Natural killer cell (primary cell): ENCODE data around the gene CD226. TPM values are rescaled to one million over a fixed set of nuclear protein-coding genes. Genes with fewer than 3 reads are reported as not detected.
"Not testable (repeated sequence)": the region's sequence is repeated elsewhere in the genome, so short reads cannot be mapped to it uniquely, and the experiment has no call there.

Experiments used
- ATAC-seq, 3 donors: fragments of 150-1000 bp in 2 of 3; fragments of 200-7000 bp in 1 of 3; cut with Tn5 transposase; 1 replicate in 1 of 3; 2 replicates in 2 of 3; pipeline ENCODE4 v1.10.0; 2021; ENCODE audit warnings: mild to moderate bottlenecking in 2 of 3, moderate library complexity in 2 of 3
- DNase-seq, 2 donors: peaks; one replicate each; pipeline versions ENCODE4 v3.0.0 to v3.0.0-alpha.2; 2013 to 2021; ENCODE audit warnings: mixed read lengths in 1 of 2
- H3K27ac ChIP-seq: one replicate; pipeline ENCODE4 v1.5.1; 2013; ENCODE audit warnings: mild to moderate bottlenecking, low read length
- H3K27me3 ChIP-seq: one replicate; pipeline ENCODE4 v1.6.1; 2013; ENCODE audit warnings: low read length; ENCODE audit not compliant: control insufficient read depth, insufficient read depth
- H3K36me3 ChIP-seq: one replicate; pipeline ENCODE4 v1.6.1; 2013; ENCODE audit warnings: low read length; ENCODE audit not compliant: control insufficient read depth, insufficient read depth
- H3K4me1 ChIP-seq: one replicate; pipeline ENCODE4 v1.6.1; 2013; ENCODE audit warnings: low read length; ENCODE audit not compliant: control insufficient read depth, insufficient read depth
- H3K4me3 ChIP-seq: one replicate; pipeline ENCODE4 v1.5.1; 2013; ENCODE audit warnings: low read length
- H3K9me3 ChIP-seq: one replicate; pipeline ENCODE4 v1.6.1; 2013; ENCODE audit warnings: low read length; ENCODE audit not compliant: control insufficient read depth, insufficient read depth
- H3K27ac Mint-ChIP-seq, 2 donors: one replicate each; pipeline ENCODE4 v1.8.0; 2022; ENCODE audit warnings: mild to moderate bottlenecking in 2 of 2, mixed read lengths in 2 of 2, moderate library complexity in 1 of 2
- H3K27me3 Mint-ChIP-seq, 2 donors: one replicate each; pipeline ENCODE4 v1.8.0; 2022; ENCODE audit warnings: low read depth in 2 of 2, mixed read lengths in 2 of 2
- H3K36me3 Mint-ChIP-seq: one replicate; pipeline ENCODE4 v1.8.0; 2022; ENCODE audit warnings: mixed read lengths
- H3K4me1 Mint-ChIP-seq, 2 donors: one replicate each; pipeline ENCODE4 v1.8.0; 2022; ENCODE audit warnings: mixed read lengths in 2 of 2
- H3K4me3 Mint-ChIP-seq: one replicate; pipeline ENCODE4 v1.8.0; 2022; ENCODE audit warnings: mild to moderate bottlenecking, moderate library complexity, mixed read lengths
- H3K9me3 Mint-ChIP-seq, 2 donors: one replicate each; pipeline ENCODE4 v1.8.0; 2022; ENCODE audit warnings: mixed read lengths in 2 of 2
- WGBS: methylation state at CpG from one replicate; pipeline ENCODE4 v1.1.7; 2013; ENCODE audit warnings: missing lambda C conversion rate; ENCODE audit not compliant: insufficient coverage; 5-methylcytosine and 5-hydroxymethylcytosine counted together
- intact Hi-C: fragments of 100-400 bp; cut with micrococcal nuclease; formaldehyde crosslinking; loops from one replicate; pipeline ENCODE4 v1.14.2; 2022
- total RNA-seq, 4 donors: library from RNA; stranded (reverse); fragments of 120-200 nt in 1 of 4; gene quantifications; one replicate each; pipeline versions ENCODE4 v1.2.3 to v1.2.4, GENCODE V29; 2013 to 2022
- TF ChIP-seq, protein P1 (sequence below): fragments of 200-600 bp; IDR thresholded peaks from one replicate; pipeline ENCODE4 v1.8.0; 2022; ENCODE audit warnings: antibody characterized with exemption

CD226 gene
- total RNA-seq, 3 donors from 2014 or later (not counting 1 experiment from before 2014, with no cell fraction given): 151 to 178 (median 162) TPM

- H3K9me3 ChIP-seq: no peaks in the 10 kb centered on the region
- no peak overlapping the region for H3K27ac ChIP-seq
- H3K36me3 Mint-ChIP-seq: peaks cover 6% of the 10 kb centered on the region
- H3K27ac Mint-ChIP-seq: peak overlapping the region; percentile 70 to 81
- 84% methylated on average over 4 of the region's 6 CpGs for WGBS
- TF ChIP-seq, protein P1, sequence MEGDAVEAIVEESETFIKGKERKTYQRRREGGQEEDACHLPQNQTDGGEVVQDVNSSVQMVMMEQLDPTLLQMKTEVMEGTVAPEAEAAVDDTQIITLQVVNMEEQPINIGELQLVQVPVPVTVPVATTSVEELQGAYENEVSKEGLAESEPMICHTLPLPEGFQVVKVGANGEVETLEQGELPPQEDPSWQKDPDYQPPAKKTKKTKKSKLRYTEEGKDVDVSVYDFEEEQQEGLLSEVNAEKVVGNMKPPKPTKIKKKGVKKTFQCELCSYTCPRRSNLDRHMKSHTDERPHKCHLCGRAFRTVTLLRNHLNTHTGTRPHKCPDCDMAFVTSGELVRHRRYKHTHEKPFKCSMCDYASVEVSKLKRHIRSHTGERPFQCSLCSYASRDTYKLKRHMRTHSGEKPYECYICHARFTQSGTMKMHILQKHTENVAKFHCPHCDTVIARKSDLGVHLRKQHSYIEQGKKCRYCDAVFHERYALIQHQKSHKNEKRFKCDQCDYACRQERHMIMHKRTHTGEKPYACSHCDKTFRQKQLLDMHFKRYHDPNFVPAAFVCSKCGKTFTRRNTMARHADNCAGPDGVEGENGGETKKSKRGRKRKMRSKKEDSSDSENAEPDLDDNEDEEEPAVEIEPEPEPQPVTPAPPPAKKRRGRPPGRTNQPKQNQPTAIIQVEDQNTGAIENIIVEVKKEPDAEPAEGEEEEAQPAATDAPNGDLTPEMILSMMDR: no peak
- no peaks in the 10 kb centered on the region for H3K27me3 ChIP-seq
- H3K4me3 ChIP-seq: no peak overlapping the region
- DNase-seq: no peak
- intact Hi-C loops: no loop called here
- H3K36me3 ChIP-seq: peaks cover 18% of the 10 kb centered on the region
- H3K4me1 Mint-ChIP-seq: peaks cover 76 to 77% of the 10 kb centered on the region in 2 donors
- H3K4me1 ChIP-seq: peaks cover 38% of the 10 kb centered on the region
- no peaks in the 10 kb centered on the region for H3K27me3 Mint-ChIP-seq
- no peak for ATAC-seq
- H3K4me3 Mint-ChIP-seq: no peak overlapping the region
- H3K9me3 Mint-ChIP-seq: peaks cover 2 to 4% of the 10 kb centered on the region in 2 donors
Observed at GRCh38 chr18:69882965-69883668, 64.6 kb downstream of the CD226 start.

DNA sequence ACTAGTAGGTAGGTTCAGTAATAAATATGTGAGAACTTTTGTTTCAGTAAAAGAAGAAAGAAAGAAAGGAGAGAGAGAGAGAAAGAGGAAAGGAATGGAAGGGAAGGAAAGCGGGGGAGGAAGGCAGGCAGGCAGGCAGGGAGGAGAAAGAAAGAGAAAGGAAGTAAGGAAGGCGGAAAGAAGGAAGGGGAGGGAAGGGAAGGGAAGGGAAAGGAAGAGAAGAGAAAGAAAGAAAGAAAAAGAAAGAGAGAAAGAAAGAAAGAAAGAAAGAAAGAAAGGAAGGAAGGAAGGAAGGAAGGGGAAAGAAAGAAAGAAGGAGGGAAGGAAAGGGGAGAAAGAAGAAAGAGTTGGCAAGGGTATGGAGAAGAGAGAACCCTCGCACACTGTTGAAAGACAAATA lies 67.6 kb downstream of the CD226 start:
- Histone ChIP-seq H3K27ac (no peak overlapping the region), H3K36me3 (peaks cover 9% of the 10 kb centered on the region), H3K4me3 (no peak overlapping the region), H3K9me3 (no peaks in the 10 kb centered on the region), H3K4me1 (peaks cover 47% of the 10 kb centered on the region), H3K27me3 (no peaks in the 10 kb centered on the region)
- H3K27me3 Mint-ChIP-seq: no peaks in the 10 kb centered on the region
- DNase-seq: no peak
- peaks cover 83 to 84% of the 10 kb centered on the region in 2 donors for H3K4me1 Mint-ChIP-seq
- peaks cover 2 to 4% of the 10 kb centered on the region in 2 donors for H3K9me3 Mint-ChIP-seq
- intact Hi-C loops: no loop called here
- H3K36me3 Mint-ChIP-seq: peaks cover 6% of the 10 kb centered on the region
- WGBS: 97% methylated on average over 2 of the region's 3 CpGs
- peak overlapping the region; percentile 7 to 45 for H3K27ac Mint-ChIP-seq
- H3K4me3 Mint-ChIP-seq: no peak overlapping the region
- TF ChIP-seq, protein P1: no peak
- no peak for ATAC-seq

GRCh38 chr18:69879051-69879450 lies 68.6 kb downstream of the CD226 start:
- peak overlapping the region; percentile 85 to 87 for H3K27ac Mint-ChIP-seq
- H3K4me3 ChIP-seq, ATAC-seq, H3K27me3 Mint-ChIP-seq, H3K27me3 ChIP-seq, DNase-seq, H3K36me3 Mint-ChIP-seq, H3K36me3 ChIP-seq, intact Hi-C loops, H3K9me3 Mint-ChIP-seq, H3K27ac ChIP-seq, H3K9me3 ChIP-seq: not testable (repeated sequence)
- H3K4me1 ChIP-seq: peaks cover 49% of the 10 kb centered on the region
- peaks cover 80 to 83% of the 10 kb centered on the region in 2 donors for H3K4me1 Mint-ChIP-seq
- 100% methylated on average over 1 of the region's 3 CpGs for WGBS
- peak overlapping the region; percentile 13 for H3K4me3 Mint-ChIP-seq

DNA sequence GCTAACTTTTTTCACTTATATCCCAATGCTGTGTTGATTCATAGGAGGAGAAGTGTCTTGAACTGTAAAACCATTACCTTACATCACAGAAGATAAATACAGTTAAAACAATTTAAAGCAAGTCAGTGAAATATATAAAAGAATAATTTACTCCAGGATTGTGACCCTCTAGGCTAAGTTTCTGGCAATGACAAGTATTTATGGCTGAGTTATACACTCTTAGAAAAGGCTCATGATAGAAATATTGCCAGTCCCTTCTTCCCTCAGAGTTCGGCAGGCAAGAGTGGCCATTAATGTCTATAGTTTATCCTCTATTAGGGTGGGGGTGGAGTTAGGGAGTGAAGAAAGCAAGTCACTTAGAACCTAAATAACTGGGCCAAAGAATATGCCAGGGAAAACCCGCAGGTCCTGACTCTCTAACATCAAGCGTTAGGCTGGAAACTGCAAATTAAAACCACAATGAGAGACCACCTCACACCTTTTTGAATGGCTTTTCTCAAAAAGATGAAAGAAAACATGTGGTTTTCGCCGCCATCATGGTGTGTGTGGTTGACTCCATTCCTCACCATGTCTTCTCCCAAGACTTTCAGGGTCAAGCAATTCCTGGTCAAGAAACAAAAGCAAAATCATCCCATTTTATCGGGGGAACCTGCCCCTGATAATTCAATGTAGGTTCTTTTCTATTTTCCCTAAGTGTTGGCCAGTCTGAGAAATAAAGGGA lies 69.3 kb downstream of the CD226 start:
- intact Hi-C loops: no loop called here
- Mint-ChIP-seq H3K27ac (peak overlapping the region; percentile 85 to 87), H3K4me3 (peak overlapping the region; percentile 13)

More for the DNA sequence above, 69.3 kb downstream of the CD226 start:
- DNase-seq (no peak), ATAC-seq (no peak)
- H3K36me3 ChIP-seq: peaks cover 6% of the 10 kb centered on the region
- no peaks in the 10 kb centered on the region for H3K27me3 ChIP-seq
- peaks cover 2 to 4% of the 10 kb centered on the region in 2 donors for H3K9me3 Mint-ChIP-seq
- peaks cover 77 to 80% of the 10 kb centered on the region in 2 donors for H3K4me1 Mint-ChIP-seq
- WGBS: 51% methylated on average over 4 of the region's 6 CpGs
- no peaks in the 10 kb centered on the region for H3K27me3 Mint-ChIP-seq
- no peak overlapping the region for H3K4me3 ChIP-seq
- no peak overlapping the region for H3K27ac ChIP-seq
- H3K9me3 ChIP-seq: no peaks in the 10 kb centered on the region
- peaks cover 6% of the 10 kb centered on the region for H3K36me3 Mint-ChIP-seq
- TF ChIP-seq, protein P1: no peak
- H3K4me1 ChIP-seq: peaks cover 48% of the 10 kb centered on the region
